Cardiac atrium fibroblast (primary cell): ENCODE results near the gene H1-8. TPM values are rescaled to one million over a fixed set of nuclear protein-coding genes. Genes with fewer than 3 reads are reported as not detected.

Source experiments
- total RNA-seq: library from RNA; depleted of rRNA; stranded (reverse); fragments of >200 nt; gene quantifications from 2 replicates; pipeline ENCODE4 v1.2.3, GENCODE V29; 2015

H1-8 gene, protein sequence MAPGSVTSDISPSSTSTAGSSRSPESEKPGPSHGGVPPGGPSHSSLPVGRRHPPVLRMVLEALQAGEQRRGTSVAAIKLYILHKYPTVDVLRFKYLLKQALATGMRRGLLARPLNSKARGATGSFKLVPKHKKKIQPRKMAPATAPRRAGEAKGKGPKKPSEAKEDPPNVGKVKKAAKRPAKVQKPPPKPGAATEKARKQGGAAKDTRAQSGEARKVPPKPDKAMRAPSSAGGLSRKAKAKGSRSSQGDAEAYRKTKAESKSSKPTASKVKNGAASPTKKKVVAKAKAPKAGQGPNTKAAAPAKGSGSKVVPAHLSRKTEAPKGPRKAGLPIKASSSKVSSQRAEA
- not detected in 2 replicates for total RNA-seq

DNA sequence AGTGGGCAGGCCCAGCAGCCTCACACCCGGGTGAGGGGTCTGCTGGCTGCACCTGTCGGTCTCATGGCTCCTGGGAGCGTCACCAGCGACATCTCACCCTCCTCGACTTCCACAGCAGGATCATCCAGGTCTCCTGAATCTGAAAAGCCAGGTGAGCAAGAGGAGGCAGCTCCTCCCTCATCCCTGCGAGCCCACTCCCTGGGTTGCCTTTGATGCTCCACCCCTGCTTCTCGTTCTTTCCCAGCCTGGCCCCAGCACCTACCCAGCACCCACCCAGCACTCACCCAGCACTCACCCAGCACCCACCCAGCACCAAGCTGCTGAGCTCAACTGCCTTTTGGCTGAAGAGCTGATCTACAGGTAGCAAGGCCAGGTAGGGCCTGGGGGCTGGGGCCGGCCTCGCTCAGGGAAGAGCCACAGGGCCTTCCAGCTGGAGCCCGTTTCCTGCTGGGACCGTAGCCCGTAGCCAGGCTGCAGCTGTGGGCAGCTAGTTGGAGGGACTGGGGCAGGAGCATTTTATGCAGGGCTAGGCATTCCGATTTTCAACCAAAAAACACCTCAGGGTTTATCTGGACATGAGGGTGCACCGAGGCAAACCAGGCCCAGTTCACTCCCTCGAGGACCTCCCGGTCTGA lies at the start of gene H1-8:
H1-8 (plus strand) TSS at position 20 of the 635 bp plus-strand sequence; CDS start at position 64, 44 bp downstream.

DNA sequence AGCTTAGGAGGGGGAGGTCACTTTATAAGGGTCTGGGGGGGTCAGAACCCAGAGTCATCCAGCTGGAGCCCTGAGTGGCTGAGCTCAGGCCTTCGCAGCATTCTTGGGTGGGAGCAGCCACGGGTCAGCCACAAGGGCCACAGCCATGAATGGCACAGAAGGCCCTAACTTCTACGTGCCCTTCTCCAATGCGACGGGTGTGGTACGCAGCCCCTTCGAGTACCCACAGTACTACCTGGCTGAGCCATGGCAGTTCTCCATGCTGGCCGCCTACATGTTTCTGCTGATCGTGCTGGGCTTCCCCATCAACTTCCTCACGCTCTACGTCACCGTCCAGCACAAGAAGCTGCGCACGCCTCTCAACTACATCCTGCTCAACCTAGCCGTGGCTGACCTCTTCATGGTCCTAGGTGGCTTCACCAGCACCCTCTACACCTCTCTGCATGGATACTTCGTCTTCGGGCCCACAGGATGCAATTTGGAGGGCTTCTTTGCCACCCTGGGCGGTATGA lies 14.3 kb upstream of the H1-8 start, which contains the start of gene RHO:
RHO (plus strand) TSS at position 51 of the 512 bp plus-strand sequence; CDS start at position 146, 95 bp downstream.

Other genes starting within 250 kb of the H1-8 start
- gene EFCAB12, start 114.5 kb upstream of the H1-8 start, total RNA-seq, result not detected in 2 replicates
- gene MBD4, start 103.2 kb upstream of the H1-8 start, total RNA-seq, result 20.0 and 21.1 TPM in 2 replicates
- 7.5 and 13.9 TPM in 2 replicates for gene IFT122, start 103.0 kb upstream of the H1-8 start, total RNA-seq
- gene RHO, start 14.5 kb upstream of the H1-8 start, total RNA-seq, result not detected in 2 replicates
- 126 and 137 TPM in 2 replicates for gene PLXND1, start 63.5 kb downstream of the H1-8 start, total RNA-seq